ENCODE data around the gene KDM3B.

- no peak for TF ChIP-seq CTCF (IDR thresholded peaks at IDR 0.05; ENCODE audit: low read depth, low read length, poor library complexity, severe bottlenecking)
- no peak for TF ChIP-seq EZH2phosphoT487 (IDR thresholded peaks at IDR 0.05; ENCODE audit: borderline replicate concordance, low read length)
Observed at GRCh38 chr5:138472353-138472752, 119.9 kb downstream of the KDM3B start.
